Measurements from ENCODE around the gene SLC30A2. TPM values are rescaled to one million over a fixed set of nuclear protein-coding genes. Genes with fewer than 3 reads are reported as not detected.

Gene SLC30A2
- total and polyA plus RNA-seq, 4 donors: 0.11 to 0.26 (median 0.19) TPM; not detected in 1

DNA sequence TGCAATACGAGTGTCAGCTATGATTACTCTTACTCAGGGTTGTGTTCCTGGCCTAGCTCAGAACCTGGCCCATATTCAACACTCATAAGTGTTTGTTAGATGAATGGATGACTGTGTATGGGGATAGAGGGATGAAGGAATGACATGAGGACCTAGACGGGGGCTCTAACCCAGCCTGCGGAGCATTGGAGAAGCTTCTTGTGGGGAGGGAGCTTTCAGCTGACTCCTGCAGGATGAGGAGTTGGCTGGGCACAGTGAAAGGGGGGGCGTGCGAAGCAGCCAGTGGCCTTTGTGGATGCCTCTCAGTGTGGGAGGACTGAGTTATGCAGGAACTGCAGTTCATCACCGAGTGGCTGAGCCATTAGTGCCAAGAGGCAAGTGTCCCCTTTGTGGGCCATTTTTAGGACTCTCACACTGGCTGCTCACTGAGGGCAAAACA lies 25.6 kb downstream of the SLC30A2 start:
- Histone ChIP-seq H3K4me1 (ENCODE audit: control insufficient read depth, insufficient read depth, low read length) (peaks cover 68% of the 10 kb centered on the region), H3K4me3 (ENCODE audit: low read depth, low read length) (no peak overlapping the region), H3K9me3 (ENCODE audit: control insufficient read depth, insufficient read depth, low read length) (no peaks in the 10 kb centered on the region), H3K36me3 (ENCODE audit: control insufficient read depth, insufficient read depth, low read length) (peaks cover 2% of the 10 kb centered on the region), H3K27me3 (ENCODE audit: control insufficient read depth, insufficient read depth, low read length) (no peaks in the 10 kb centered on the region), H3K27ac (ENCODE audit: low read depth, low read length) (no peak overlapping the region)
- 45% methylated on average over 5 of the region's 6 CpGs for WGBS (ENCODE audit: insufficient coverage)
- no peak for DNase-seq (ENCODE audit: low read depth in 4 of 6, low spot score in 6 of 6)

DNA sequence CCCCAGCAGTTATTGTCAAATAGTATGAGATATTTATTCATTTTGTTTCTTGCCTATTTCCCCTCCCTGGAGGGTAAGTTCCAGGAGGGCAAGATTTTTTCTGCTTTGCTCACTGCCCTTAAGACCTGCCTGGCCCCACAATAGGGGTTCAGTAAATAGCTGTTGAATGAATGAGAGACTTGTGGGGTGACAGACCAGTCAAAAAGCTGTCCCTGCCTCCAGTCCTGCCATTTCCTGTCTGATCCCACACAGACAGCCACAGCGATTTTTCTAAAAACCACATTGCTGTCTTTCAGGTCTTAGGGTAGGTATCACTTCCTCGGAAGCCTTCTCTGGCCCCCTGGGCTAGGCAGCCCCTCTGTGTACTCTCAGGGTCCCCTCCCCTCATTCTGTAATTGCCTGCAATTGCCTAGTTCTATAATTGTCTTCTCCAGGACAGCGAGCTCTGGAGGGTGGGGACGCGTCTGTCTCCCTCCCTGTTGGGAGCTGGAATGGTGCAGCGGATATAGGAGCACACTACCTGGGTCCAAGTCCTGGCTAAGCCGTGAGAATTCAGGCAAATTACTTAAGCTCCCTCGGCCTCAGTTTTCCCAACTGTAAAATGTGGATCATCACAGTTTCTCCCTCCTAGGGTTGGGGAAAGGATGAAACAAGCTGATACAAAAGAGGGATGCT lies 26.1 kb downstream of the SLC30A2 start:
- Histone ChIP-seq H3K27me3 (ENCODE audit: control insufficient read depth, insufficient read depth, low read length) (no peaks in the 10 kb centered on the region), H3K4me1 (ENCODE audit: control insufficient read depth, insufficient read depth, low read length) (peaks cover 62% of the 10 kb centered on the region), H3K27ac (ENCODE audit: low read depth, low read length) (no peak overlapping the region), H3K36me3 (ENCODE audit: control insufficient read depth, insufficient read depth, low read length) (peaks cover 2% of the 10 kb centered on the region), H3K4me3 (ENCODE audit: low read depth, low read length) (no peak overlapping the region), H3K9me3 (ENCODE audit: control insufficient read depth, insufficient read depth, low read length) (no peaks in the 10 kb centered on the region)
- 50% methylated on average over 5 of the region's 8 CpGs for whole genome bisulfite sequencing (ENCODE audit: insufficient coverage)
- no peak for DNase-seq (ENCODE audit: low read depth in 4 of 6, low spot score in 6 of 6)

DNA sequence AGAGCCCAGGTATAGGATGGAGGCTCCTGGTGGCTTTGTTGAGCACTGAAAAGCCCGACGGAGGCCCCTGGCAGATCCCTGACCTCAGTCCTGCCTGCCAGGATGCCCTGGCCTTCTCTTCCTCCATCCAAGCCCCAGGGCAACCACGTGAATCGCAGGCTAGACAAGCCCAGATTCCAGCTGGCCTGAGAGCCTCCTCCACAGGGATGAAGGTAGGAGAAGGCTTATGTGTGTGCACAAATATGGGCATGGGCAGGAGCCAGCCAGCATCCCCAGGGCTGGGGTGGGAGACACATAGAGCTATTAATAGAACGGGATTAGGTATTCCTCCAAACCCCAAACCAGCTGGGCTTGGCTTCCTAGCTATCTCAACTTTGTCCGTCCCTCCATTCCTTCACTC lies 28.3 kb downstream of the SLC30A2 start:
- Histone ChIP-seq H3K36me3 (ENCODE audit: control insufficient read depth, insufficient read depth, low read length) (peaks cover 2% of the 10 kb centered on the region), H3K4me3 (ENCODE audit: low read depth, low read length) (no peak overlapping the region), H3K4me1 (ENCODE audit: control insufficient read depth, insufficient read depth, low read length) (peaks cover 44% of the 10 kb centered on the region), H3K27ac (ENCODE audit: low read depth, low read length) (no peak overlapping the region), H3K9me3 (ENCODE audit: control insufficient read depth, insufficient read depth, low read length) (no peaks in the 10 kb centered on the region), H3K27me3 (ENCODE audit: control insufficient read depth, insufficient read depth, low read length) (no peaks in the 10 kb centered on the region)
- no peak for DNase-seq (ENCODE audit: low read depth in 4 of 6, low spot score in 6 of 6)
- WGBS (ENCODE audit: insufficient coverage): 75% methylated on average over 2 of the region's 6 CpGs

DNA sequence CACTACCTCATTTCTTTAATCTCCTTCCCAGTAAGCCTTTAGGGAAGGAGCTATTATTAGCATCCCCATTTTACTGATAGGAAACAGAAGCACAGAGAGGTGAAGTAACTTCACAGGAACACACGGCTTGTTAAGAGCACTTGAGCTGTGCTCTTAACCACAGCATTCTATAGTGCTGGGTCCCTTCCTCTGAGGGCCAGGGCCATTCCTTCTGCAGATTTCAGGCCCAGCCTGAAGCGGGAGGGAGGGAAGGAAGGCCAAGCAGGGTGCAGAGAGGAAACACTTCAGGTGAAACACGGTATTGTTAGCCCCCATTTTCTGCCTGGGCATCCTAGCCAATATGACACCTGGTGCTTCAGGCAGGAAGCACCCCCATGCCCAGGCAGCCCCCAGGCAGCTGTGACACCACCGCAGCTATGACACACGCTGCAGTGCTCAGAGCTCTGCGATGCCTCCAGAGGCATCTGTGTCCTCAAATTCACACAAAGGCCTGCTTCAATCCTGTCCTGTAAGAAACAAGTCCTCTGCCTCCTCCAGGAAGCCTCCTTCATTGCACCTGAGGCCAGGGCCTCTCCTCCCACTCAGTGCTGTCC lies 28.9 kb downstream of the SLC30A2 start:
- Histone ChIP-seq H3K27me3 (ENCODE audit: control insufficient read depth, insufficient read depth, low read length) (no peaks in the 10 kb centered on the region), H3K4me3 (ENCODE audit: low read depth, low read length) (no peak overlapping the region), H3K9me3 (ENCODE audit: control insufficient read depth, insufficient read depth, low read length) (no peaks in the 10 kb centered on the region), H3K4me1 (ENCODE audit: control insufficient read depth, insufficient read depth, low read length) (peaks cover 38% of the 10 kb centered on the region), H3K36me3 (ENCODE audit: control insufficient read depth, insufficient read depth, low read length) (no peaks in the 10 kb centered on the region), H3K27ac (ENCODE audit: low read depth, low read length) (no peak overlapping the region)
- DNase-seq (ENCODE audit: low read depth in 4 of 6, low spot score in 6 of 6): no peak
- WGBS (ENCODE audit: insufficient coverage): 67% methylated on average over 6 of the region's 6 CpGs

DNA sequence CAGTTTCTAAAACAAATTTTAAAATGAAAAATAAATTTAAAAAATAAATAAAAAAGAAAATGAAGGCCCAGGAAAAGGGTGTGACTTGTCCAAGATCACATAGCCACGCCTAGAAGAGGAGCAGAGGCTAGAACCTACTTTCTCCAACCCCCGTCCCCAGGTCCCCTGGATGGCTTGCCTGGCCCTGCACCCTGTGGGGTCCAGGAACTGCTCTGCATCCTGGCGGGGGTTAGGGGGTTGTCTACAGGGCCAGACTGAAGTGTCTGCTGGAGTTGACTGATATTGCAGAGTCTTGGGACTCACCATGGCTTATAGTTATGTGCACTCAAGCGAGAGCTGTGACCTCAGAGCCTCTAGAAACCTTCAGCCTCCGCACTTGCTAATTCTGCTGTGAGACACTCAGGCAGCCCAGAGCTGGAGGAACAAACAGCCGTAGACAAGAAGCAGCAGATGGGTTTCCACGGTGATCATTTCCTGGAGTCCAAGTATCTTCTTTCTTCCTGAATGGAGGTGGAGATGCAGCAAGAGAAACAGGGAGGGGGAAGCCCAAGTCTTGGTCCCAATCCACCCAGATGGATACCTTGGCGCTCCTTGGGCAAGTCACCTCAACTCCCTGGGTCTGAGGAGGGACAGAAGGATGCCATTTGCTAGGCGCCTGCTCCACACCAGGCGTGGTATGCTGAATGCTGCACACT lies 29.5 kb downstream of the SLC30A2 start:
- peak in 2 of 6 donors; percentile 65 to 81 for DNase-seq (ENCODE audit: low read depth in 4 of 6, low spot score in 6 of 6)
- 33% methylated on average over 5 of the region's 10 CpGs for WGBS (ENCODE audit: insufficient coverage)
- no peak overlapping the region for H3K27ac ChIP-seq (ENCODE audit: low read depth, low read length)

DNA sequence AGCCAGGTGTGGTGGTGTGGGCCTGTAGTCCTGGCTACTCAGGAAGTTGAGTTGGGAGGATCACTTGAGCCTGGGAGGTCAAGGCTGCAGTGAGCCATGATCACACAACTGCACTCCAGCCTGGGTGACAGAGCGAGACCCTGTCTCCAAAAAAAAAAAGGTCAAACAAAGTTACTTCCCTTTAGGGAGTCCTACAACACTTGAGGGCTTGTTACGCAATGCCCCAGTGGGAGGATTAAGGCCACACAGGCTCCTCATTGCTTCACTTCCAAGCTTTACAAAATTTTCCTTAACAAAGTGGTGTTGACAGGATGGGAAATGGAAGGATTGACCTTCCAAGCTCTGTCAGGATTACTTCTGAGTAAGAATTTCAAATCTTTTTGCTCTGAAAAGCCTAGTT lies 30.6 kb downstream of the SLC30A2 start:
- DNase-seq (ENCODE audit: low read depth in 4 of 6, low spot score in 6 of 6): no peak
- H3K9me3 ChIP-seq (ENCODE audit: control insufficient read depth, insufficient read depth, low read length): no peaks in the 10 kb centered on the region
- no peak overlapping the region for H3K4me3 ChIP-seq (ENCODE audit: low read depth, low read length)
- peaks cover 21% of the 10 kb centered on the region for H3K4me1 ChIP-seq (ENCODE audit: control insufficient read depth, insufficient read depth, low read length)
- WGBS (ENCODE audit: insufficient coverage): 88% methylated on average over 1 of the region's 2 CpGs
- no peaks in the 10 kb centered on the region for H3K36me3 ChIP-seq (ENCODE audit: control insufficient read depth, insufficient read depth, low read length)
- H3K27me3 ChIP-seq (ENCODE audit: control insufficient read depth, insufficient read depth, low read length): no peaks in the 10 kb centered on the region
- H3K27ac ChIP-seq (ENCODE audit: low read depth, low read length): no peak overlapping the region

More for the DNA sequence above, 29.5 kb downstream of the SLC30A2 start:
- no peaks in the 10 kb centered on the region for H3K27me3 ChIP-seq (ENCODE audit: control insufficient read depth, insufficient read depth, low read length)
- peaks cover 32% of the 10 kb centered on the region for H3K4me1 ChIP-seq (ENCODE audit: control insufficient read depth, insufficient read depth, low read length)
- no peak overlapping the region for H3K4me3 ChIP-seq (ENCODE audit: low read depth, low read length)
- H3K36me3 ChIP-seq (ENCODE audit: control insufficient read depth, insufficient read depth, low read length): no peaks in the 10 kb centered on the region
- H3K9me3 ChIP-seq (ENCODE audit: control insufficient read depth, insufficient read depth, low read length): no peaks in the 10 kb centered on the region

DNA sequence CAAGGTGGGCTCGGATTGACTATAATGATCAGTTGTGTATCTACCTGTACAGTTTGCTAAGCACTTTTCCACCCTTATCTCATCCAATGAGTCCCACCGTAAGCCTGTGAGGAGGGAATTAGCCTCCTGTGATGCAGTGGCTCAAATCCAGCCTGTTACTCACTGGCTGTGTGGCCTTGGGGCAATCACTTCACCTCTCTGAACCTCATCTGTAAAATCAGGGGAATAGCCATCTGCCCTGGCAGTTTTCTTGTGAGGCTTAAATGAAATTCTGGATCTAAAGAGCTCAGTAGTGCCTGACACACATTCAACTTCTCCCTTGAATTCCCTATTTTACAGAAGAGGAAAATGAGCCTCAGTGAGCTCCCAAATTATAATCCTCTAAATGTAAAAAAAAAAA lies 31.7 kb downstream of the SLC30A2 start:
- H3K4me1 ChIP-seq (ENCODE audit: control insufficient read depth, insufficient read depth, low read length): peaks cover 20% of the 10 kb centered on the region
- no peaks in the 10 kb centered on the region for H3K27me3 ChIP-seq (ENCODE audit: control insufficient read depth, insufficient read depth, low read length)
- H3K27ac ChIP-seq (ENCODE audit: low read depth, low read length): no peak overlapping the region
- H3K36me3 ChIP-seq (ENCODE audit: control insufficient read depth, insufficient read depth, low read length): no peaks in the 10 kb centered on the region
- H3K4me3 ChIP-seq (ENCODE audit: low read depth, low read length): no peak overlapping the region
- no peaks in the 10 kb centered on the region for H3K9me3 ChIP-seq (ENCODE audit: control insufficient read depth, insufficient read depth, low read length)
- WGBS (ENCODE audit: insufficient coverage): no CpG with 5 or more reads among the region's 2 CpGs
- DNase-seq (ENCODE audit: low read depth in 4 of 6, low spot score in 6 of 6): no peak

DNA sequence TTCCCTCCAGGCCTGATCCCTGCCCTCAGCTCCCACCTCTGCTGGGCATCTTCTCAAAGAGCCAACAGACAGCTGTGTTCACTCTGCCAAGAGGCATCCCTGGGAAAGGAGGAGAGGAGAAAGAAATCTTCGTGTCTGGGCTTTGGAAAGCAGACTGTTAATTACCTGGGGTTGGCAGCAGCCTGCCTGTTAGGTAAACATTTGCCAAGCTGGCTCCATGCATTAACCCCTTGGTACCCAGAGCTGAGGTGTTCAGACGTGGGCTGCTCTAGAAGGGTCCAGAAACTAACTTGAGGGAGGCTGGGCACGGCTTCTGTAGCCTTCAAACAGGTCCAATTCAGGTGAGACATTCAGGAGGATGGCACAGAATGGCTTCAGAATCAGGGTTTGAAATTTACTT lies 33.1 kb downstream of the SLC30A2 start:
- H3K36me3 ChIP-seq (ENCODE audit: control insufficient read depth, insufficient read depth, low read length): no peaks in the 10 kb centered on the region
- H3K27ac ChIP-seq (ENCODE audit: low read depth, low read length): no peak overlapping the region
- H3K4me3 ChIP-seq (ENCODE audit: low read depth, low read length): no peak overlapping the region
- DNase-seq (ENCODE audit: low read depth in 4 of 6, low spot score in 6 of 6): peak in 1 of 6 donors; percentile 25
- H3K4me1 ChIP-seq (ENCODE audit: control insufficient read depth, insufficient read depth, low read length): peaks cover 20% of the 10 kb centered on the region
- no peaks in the 10 kb centered on the region for H3K9me3 ChIP-seq (ENCODE audit: control insufficient read depth, insufficient read depth, low read length)
- WGBS (ENCODE audit: insufficient coverage): 45% methylated on average over 3 of the region's 3 CpGs
- no peaks in the 10 kb centered on the region for H3K27me3 ChIP-seq (ENCODE audit: control insufficient read depth, insufficient read depth, low read length)

DNA sequence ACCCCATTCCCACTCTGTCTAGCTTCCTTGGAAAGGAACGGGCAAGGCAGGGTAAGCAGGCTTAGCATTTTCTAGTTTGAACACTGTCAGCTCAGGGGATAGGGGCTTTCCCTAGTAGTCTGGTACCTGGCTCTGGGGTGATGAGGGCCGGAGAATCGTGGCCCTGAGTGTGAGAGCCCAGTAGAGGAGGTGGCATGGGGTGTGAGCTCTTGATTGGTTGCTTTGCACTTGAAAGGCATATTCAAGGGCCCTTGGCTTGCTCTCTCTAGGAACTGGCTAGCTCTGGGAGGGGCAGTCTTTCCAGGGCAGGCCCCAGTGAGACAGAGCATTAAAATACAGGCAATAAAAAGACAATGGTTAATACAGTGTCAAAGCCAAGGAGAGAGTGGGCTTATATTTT lies 35.1 kb downstream of the SLC30A2 start:
- H3K4me3 ChIP-seq (ENCODE audit: low read depth, low read length): no peak overlapping the region
- H3K27me3 ChIP-seq (ENCODE audit: control insufficient read depth, insufficient read depth, low read length): no peaks in the 10 kb centered on the region
- no peak for DNase-seq (ENCODE audit: low read depth in 4 of 6, low spot score in 6 of 6)
- no peaks in the 10 kb centered on the region for H3K36me3 ChIP-seq (ENCODE audit: control insufficient read depth, insufficient read depth, low read length)
- no peaks in the 10 kb centered on the region for H3K9me3 ChIP-seq (ENCODE audit: control insufficient read depth, insufficient read depth, low read length)
- peaks cover under 1% of the 10 kb centered on the region for H3K4me1 ChIP-seq (ENCODE audit: control insufficient read depth, insufficient read depth, low read length)
- no peak overlapping the region for H3K27ac ChIP-seq (ENCODE audit: low read depth, low read length)
- 50% methylated on average over 3 of the region's 3 CpGs for WGBS (ENCODE audit: insufficient coverage)

Data from spinal cord (tissue), 10 donors.